HG02642 (cell line): Measurements from ENCODE around the gene FOCAD.

ENCODE experiments used
- ATAC-seq: cut with Tn5 transposase; IDR thresholded peaks from one replicate; pipeline ENCODE4 v1.9.1; 2021; ENCODE audit warnings: mild to moderate bottlenecking; ENCODE audit not compliant: unreplicated experiment, poor library complexity

The FOCAD gene

GRCh38 chr9:20783057-20784038 is 99.3 kb downstream of the FOCAD start:
- ATAC-seq: no peak

- ATAC-seq: no peak
These were observed 100.1 kb downstream of the FOCAD start for GRCh38 chr9:20784196-20784595.

GRCh38 chr9:20786807-20787206 is 102.7 kb downstream of the FOCAD start:
- ATAC-seq: no peak

GRCh38 chr9:20788526-20789451 is 104.7 kb downstream of the FOCAD start:
- ATAC-seq: no peak

- no peak for ATAC-seq
These were observed 106.7 kb downstream of the FOCAD start for GRCh38 chr9:20790721-20791120.

- ATAC-seq: no peak
These were observed 107.6 kb downstream of the FOCAD start for GRCh38 chr9:20791682-20792081.

GRCh38 chr9:20804489-20805250 is 120.6 kb downstream of the FOCAD start:
- ATAC-seq: no peak

GRCh38 chr9:20805766-20806165 is 121.7 kb downstream of the FOCAD start:
- ATAC-seq: no peak

- ATAC-seq: no peak
These were observed 123.9 kb downstream of the FOCAD start for GRCh38 chr9:20808002-20808401.

- no peak for ATAC-seq
These were observed 127.8 kb downstream of the FOCAD start for GRCh38 chr9:20811872-20812271.

GRCh38 chr9:20815923-20816703 is 132.1 kb downstream of the FOCAD start:
- no peak for ATAC-seq

- ATAC-seq: no peak
These were observed 139.0 kb downstream of the FOCAD start for GRCh38 chr9:20823051-20823450.

GRCh38 chr9:20831028-20831427 is 147.0 kb downstream of the FOCAD start:
- ATAC-seq: no peak

GRCh38 chr9:20832775-20833174 is 148.7 kb downstream of the FOCAD start:
- ATAC-seq: no peak

GRCh38 chr9:20835377-20836286 is 151.6 kb downstream of the FOCAD start:
- ATAC-seq: no peak

- ATAC-seq: no peak
These were observed 153.1 kb downstream of the FOCAD start for GRCh38 chr9:20837166-20837565.

- ATAC-seq: no peak
These were observed 154.2 kb downstream of the FOCAD start for GRCh38 chr9:20838218-20838617.

GRCh38 chr9:20844916-20845315 is 160.9 kb downstream of the FOCAD start:
- no peak for ATAC-seq
